ENCODE results near the gene TNFAIP2.

The TNFAIP2 gene

DNA sequence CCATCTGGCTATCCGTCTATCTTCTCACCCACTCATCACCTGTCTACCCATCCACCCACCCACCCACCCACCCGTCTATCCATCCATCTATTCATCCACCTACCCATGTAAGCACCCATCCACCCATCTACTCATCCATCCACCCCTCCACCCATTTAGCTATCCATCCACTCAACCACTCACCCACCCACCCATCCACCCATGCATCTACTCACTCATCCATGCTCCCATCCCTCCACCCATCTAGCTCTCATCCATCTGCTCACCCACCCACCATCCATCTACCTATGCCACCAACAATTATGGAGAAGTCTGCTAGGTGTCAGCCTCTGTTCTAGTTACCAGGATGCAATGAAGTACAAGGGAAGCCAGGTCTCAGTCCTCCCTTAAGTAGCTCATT is 11.1 kb downstream of the TNFAIP2 start:
- Histone ChIP-seq H3K4me2 (no peak overlapping the region), H3K9ac (no peak overlapping the region), H3K27me3 (ENCODE audit: insufficient read depth, low read depth) (no peaks in the 10 kb centered on the region), H3K36me3 (ENCODE audit: insufficient read depth) (no peaks in the 10 kb centered on the region), H3K79me2 (ENCODE audit: insufficient read depth, low read depth) (no peaks in the 10 kb centered on the region), H3K27ac (no peak overlapping the region), H3K4me3 (IDR thresholded peaks at IDR 0.05; ENCODE audit: insufficient read depth, low read depth, low read length) (no peak overlapping the region), H2AFZ (ENCODE audit: low read depth) (no peak overlapping the region), H4K20me1 (ENCODE audit: insufficient read depth) (no peaks in the 10 kb centered on the region), H3K4me1 (ENCODE audit: low read depth, poor library complexity, severe bottlenecking) (no peaks in the 10 kb centered on the region)
- TF ChIP-seq, protein P1, sequence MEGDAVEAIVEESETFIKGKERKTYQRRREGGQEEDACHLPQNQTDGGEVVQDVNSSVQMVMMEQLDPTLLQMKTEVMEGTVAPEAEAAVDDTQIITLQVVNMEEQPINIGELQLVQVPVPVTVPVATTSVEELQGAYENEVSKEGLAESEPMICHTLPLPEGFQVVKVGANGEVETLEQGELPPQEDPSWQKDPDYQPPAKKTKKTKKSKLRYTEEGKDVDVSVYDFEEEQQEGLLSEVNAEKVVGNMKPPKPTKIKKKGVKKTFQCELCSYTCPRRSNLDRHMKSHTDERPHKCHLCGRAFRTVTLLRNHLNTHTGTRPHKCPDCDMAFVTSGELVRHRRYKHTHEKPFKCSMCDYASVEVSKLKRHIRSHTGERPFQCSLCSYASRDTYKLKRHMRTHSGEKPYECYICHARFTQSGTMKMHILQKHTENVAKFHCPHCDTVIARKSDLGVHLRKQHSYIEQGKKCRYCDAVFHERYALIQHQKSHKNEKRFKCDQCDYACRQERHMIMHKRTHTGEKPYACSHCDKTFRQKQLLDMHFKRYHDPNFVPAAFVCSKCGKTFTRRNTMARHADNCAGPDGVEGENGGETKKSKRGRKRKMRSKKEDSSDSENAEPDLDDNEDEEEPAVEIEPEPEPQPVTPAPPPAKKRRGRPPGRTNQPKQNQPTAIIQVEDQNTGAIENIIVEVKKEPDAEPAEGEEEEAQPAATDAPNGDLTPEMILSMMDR (conservative IDR thresholded peaks at IDR 0.05; ENCODE audit: low read depth, low read length), result no peak

DNA sequence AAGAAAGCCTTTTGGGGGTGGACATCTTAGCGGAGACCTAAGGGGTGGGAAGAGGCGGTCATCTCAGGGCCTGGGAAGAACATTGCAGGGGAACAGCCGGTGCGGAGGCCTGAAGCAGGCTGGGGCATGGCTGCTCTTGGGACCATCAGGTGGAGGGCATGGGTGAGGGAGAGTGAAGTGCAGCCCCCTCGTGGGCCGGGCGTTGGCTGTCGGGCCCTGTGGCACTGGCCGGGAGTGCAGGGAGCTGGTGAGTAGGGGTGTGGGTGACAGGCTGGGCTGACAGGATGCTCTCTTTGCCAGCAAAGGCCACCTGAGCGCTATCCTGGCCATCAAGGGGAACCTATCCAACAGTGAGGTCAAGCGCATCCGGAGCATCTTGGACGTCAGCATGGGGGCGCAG is 11.7 kb downstream of the TNFAIP2 start:
- Histone ChIP-seq H3K27me3 (ENCODE audit: insufficient read depth, low read depth) (no peaks in the 10 kb centered on the region), H3K9ac (no peak overlapping the region), H3K4me3 (IDR thresholded peaks at IDR 0.05; ENCODE audit: insufficient read depth, low read depth, low read length) (no peak overlapping the region), H3K36me3 (ENCODE audit: insufficient read depth) (no peaks in the 10 kb centered on the region), H2AFZ (ENCODE audit: low read depth) (no peak overlapping the region), H3K4me2 (no peak overlapping the region), H3K79me2 (ENCODE audit: insufficient read depth, low read depth) (no peaks in the 10 kb centered on the region), H3K4me1 (ENCODE audit: low read depth, poor library complexity, severe bottlenecking) (peaks cover 1% of the 10 kb centered on the region), H3K27ac (no peak overlapping the region), H4K20me1 (ENCODE audit: insufficient read depth) (no peaks in the 10 kb centered on the region)
- TF ChIP-seq, protein P1 (conservative IDR thresholded peaks at IDR 0.05; ENCODE audit: low read depth, low read length), result no peak

DNA sequence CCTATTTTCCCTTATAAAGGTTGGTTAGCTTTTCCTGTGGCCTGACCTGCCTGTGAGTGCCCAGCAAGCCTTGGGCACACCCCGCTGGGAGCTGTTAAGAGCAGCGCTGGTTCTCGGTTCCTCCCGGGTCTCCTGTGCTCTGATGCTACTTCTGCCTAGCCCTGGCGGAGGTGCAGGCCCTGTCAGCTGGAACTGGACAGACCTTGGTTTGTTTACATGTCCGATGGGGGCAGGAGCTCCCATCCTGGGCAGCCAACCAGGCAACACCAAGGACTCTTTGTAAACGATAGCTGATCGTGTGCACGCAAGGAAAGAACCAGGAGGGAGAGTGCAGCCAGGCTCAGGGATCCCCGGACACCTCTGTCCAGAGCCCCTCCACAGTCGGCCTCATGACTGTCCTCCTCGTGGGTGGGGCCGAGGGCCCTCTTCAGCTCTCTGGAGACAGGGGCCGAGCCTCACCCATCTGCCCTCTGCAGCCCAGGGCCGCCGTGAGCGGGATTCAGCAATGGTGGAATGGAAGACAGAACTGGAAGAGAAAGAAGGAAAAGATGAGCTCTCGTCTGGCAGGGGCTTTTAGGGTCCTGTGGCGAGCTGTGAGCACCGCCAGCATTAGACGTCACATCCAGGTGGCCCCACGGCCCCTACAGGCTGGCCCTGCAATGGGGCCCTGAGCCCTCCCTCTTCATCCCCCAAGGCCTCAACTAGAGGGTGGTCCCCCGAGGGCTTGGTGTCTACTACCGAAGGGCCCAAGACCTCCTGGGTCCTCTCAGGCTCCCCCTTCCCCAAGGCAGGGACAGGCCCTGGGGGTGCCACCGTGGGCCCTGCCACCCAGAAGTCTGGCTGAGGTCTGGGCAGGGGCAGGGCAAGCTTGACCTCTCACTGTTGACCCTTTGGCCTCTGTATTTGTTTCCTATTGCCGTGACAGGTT is 12.3 kb downstream of the TNFAIP2 start:
- no peak overlapping the region for H3K27ac ChIP-seq

DNA sequence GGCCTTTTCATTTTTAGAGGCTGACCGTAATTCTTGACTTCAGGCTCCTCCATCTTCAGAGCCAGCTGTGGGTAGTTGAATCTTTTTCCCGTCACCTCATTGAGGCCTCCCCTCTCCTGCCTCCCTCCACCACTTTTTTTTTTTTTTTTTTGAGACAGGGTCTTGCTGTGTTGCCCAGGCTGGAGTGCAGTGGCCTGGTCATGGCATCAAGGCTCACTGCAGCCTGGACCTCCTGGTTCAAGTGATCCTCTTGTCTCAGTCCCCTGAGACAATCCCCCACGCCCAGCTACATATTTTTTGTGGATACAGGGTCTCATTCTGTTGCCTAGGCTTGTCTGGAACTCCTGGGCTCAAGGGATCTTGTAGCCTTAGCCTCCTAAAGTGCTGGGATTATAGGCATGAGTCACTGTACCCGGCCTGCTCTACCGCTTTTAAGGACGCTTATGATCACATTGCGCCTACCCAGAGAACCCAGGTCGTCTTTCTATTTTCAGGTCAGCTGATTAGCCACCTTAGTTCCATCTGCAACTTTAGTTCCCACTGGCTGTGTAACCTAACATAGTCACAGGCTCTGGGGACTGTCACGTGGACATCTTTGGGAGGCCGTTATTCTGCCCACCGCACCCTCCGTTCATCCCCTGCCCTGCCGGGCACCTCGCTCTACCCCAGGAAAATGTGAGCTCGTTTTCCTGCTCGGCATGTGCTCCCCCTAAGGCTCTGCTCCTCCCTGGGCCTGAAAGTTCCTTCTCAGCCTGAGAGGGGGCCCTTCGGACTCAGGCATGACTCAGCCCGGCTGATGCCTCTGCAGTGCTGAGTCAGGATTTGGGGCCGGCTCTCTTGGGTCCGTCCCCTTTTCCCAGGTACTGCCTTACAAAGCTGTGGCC is 13.4 kb downstream of the TNFAIP2 start:
- TF ChIP-seq, protein P1 (conservative IDR thresholded peaks at IDR 0.05; ENCODE audit: low read depth, low read length), result no peak
- Histone ChIP-seq H2AFZ (ENCODE audit: low read depth) (no peak overlapping the region), H3K36me3 (ENCODE audit: insufficient read depth) (no peaks in the 10 kb centered on the region), H3K27me3 (ENCODE audit: insufficient read depth, low read depth) (no peaks in the 10 kb centered on the region), H4K20me1 (ENCODE audit: insufficient read depth) (no peaks in the 10 kb centered on the region), H3K4me3 (IDR thresholded peaks at IDR 0.05; ENCODE audit: insufficient read depth, low read depth, low read length) (no peak overlapping the region), H3K9ac (no peak overlapping the region), H3K79me2 (ENCODE audit: insufficient read depth, low read depth) (no peaks in the 10 kb centered on the region), H3K27ac (no peak overlapping the region), H3K4me2 (no peak overlapping the region), H3K4me1 (ENCODE audit: low read depth, poor library complexity, severe bottlenecking) (peaks cover 17% of the 10 kb centered on the region)

More for the DNA sequence above, 12.3 kb downstream of the TNFAIP2 start:
- Histone ChIP-seq H3K4me3 (IDR thresholded peaks at IDR 0.05; ENCODE audit: insufficient read depth, low read depth, low read length) (no peak overlapping the region), H4K20me1 (ENCODE audit: insufficient read depth) (no peaks in the 10 kb centered on the region), H3K4me2 (no peak overlapping the region), H3K9ac (no peak overlapping the region), H3K4me1 (ENCODE audit: low read depth, poor library complexity, severe bottlenecking) (peaks cover 8% of the 10 kb centered on the region), H2AFZ (ENCODE audit: low read depth) (no peak overlapping the region), H3K79me2 (ENCODE audit: insufficient read depth, low read depth) (no peaks in the 10 kb centered on the region), H3K36me3 (ENCODE audit: insufficient read depth) (no peaks in the 10 kb centered on the region), H3K27me3 (ENCODE audit: insufficient read depth, low read depth) (no peaks in the 10 kb centered on the region)
- TF ChIP-seq, protein P1 (conservative IDR thresholded peaks at IDR 0.05; ENCODE audit: low read depth, low read length), result no peak

Measured in KMS-11 (cell line).